H9 (cell line): ENCODE results near the gene EPHA10. TPM values are rescaled to one million over a fixed set of nuclear protein-coding genes. Genes with fewer than 3 reads are reported as not detected.

Source experiments
- DNase-seq: peaks from one replicate; pipeline ENCODE4 v3.0.0-alpha.2; 2017
- H2AFZ ChIP-seq: one replicate; pipeline ENCODE4 v1.6.1; 2013; ENCODE audit warnings: mild to moderate bottlenecking, low read length, control low read depth, moderate library complexity
- H2AK5ac ChIP-seq: 2 replicates; pipeline ENCODE4 v1.6.1; 2013; ENCODE audit warnings: low read length, control low read depth, mixed read lengths; ENCODE audit not compliant: insufficient read length
- H2BK120ac ChIP-seq: one replicate; pipeline ENCODE4 v1.6.1; 2013; ENCODE audit warnings: low read depth, mild to moderate bottlenecking, low read length, control low read depth, inconsistent platforms; ENCODE audit not compliant: poor library complexity, severe bottlenecking
- H2BK12ac ChIP-seq: 2 replicates; pipeline ENCODE4 v1.6.1; 2013; ENCODE audit warnings: low read length, control low read depth, mixed read lengths, low read depth; ENCODE audit not compliant: insufficient read length
- H2BK15ac ChIP-seq: 2 replicates; pipeline ENCODE4 v1.6.1; 2013; ENCODE audit warnings: low read depth, low read length, control low read depth
- H2BK20ac ChIP-seq: one replicate; pipeline ENCODE4 v1.6.1; 2013; ENCODE audit warnings: low read depth, mild to moderate bottlenecking, low read length, control low read depth, inconsistent platforms; ENCODE audit not compliant: poor library complexity, severe bottlenecking
- H2BK5ac ChIP-seq: 2 replicates; pipeline ENCODE4 v1.6.1; 2013; ENCODE audit warnings: low read length, control low read depth, mixed read lengths; ENCODE audit not compliant: insufficient read length
- H3K14ac ChIP-seq: 2 replicates; pipeline ENCODE4 v1.6.1; 2013; ENCODE audit warnings: low read length, control low read depth; ENCODE audit not compliant: insufficient read depth
- H3K18ac ChIP-seq: 2 replicates; pipeline ENCODE4 v1.6.1; 2013; ENCODE audit warnings: low read depth, mild to moderate bottlenecking, mixed read lengths, low read length, control low read depth; ENCODE audit not compliant: insufficient read length
- H3K23ac ChIP-seq: 2 replicates; pipeline ENCODE4 v1.6.1; 2013; ENCODE audit warnings: low read length, control low read depth, mixed read lengths, low read depth; ENCODE audit not compliant: insufficient read length
- H3K23me2 ChIP-seq: 2 replicates; pipeline ENCODE4 v1.6.1; 2013; ENCODE audit warnings: low read depth, mild to moderate bottlenecking, mixed read lengths, low read length, control low read depth; ENCODE audit not compliant: insufficient read length, poor library complexity, severe bottlenecking
- H3K27ac ChIP-seq: 2 replicates; pipeline ENCODE4 v1.5.1; 2013; ENCODE audit warnings: low read length, control low read depth, mixed read lengths, low read depth; ENCODE audit not compliant: insufficient read length
- H3K27me3 ChIP-seq: 2 replicates; pipeline ENCODE4 v1.6.1; 2013; ENCODE audit warnings: low read length, control low read depth, inconsistent platforms; ENCODE audit not compliant: insufficient read depth
- H3K4ac ChIP-seq: 2 replicates; pipeline ENCODE4 v1.6.1; 2013; ENCODE audit warnings: low read depth, mild to moderate bottlenecking, control low read depth, inconsistent platforms, low read length, moderate library complexity
- H3K4me1 ChIP-seq: 2 replicates; pipeline ENCODE4 v1.6.1; 2013; ENCODE audit warnings: low read length, control low read depth, inconsistent platforms; ENCODE audit not compliant: insufficient read depth
- H3K4me2 ChIP-seq: 2 replicates; pipeline ENCODE4 v1.6.1; 2013; ENCODE audit warnings: low read length, control low read depth, mixed read lengths; ENCODE audit not compliant: insufficient read length, insufficient read depth
- H3K56ac ChIP-seq: 2 replicates; pipeline ENCODE4 v1.6.1; 2013; ENCODE audit warnings: low read depth, mild to moderate bottlenecking, mixed read lengths, low read length, control low read depth; ENCODE audit not compliant: insufficient read length
- H3K79me1 ChIP-seq: 2 replicates; pipeline ENCODE4 v1.6.1; 2013; ENCODE audit warnings: low read depth, mild to moderate bottlenecking, moderate library complexity, low read length, control low read depth, inconsistent platforms; ENCODE audit not compliant: insufficient read depth, poor library complexity, severe bottlenecking
- H3K79me2 ChIP-seq: 2 replicates; pipeline ENCODE4 v1.6.1; 2013; ENCODE audit warnings: low read length, control low read depth, inconsistent platforms; ENCODE audit not compliant: insufficient read depth
- H3K9ac ChIP-seq: 2 replicates; pipeline ENCODE4 v1.6.1; 2013; ENCODE audit warnings: low read length, control low read depth, mixed read lengths; ENCODE audit not compliant: insufficient read length; ENCODE audit errors: extremely low read depth
- H3K9me3 ChIP-seq: one replicate; pipeline ENCODE4 v1.6.1; 2013; ENCODE audit warnings: low read depth, low read length, inconsistent platforms; ENCODE audit not compliant: control insufficient read depth
- H3T11ph ChIP-seq: one replicate; pipeline ENCODE4 v1.6.1; 2013; ENCODE audit warnings: mild to moderate bottlenecking, low read length, control low read depth, inconsistent platforms
- H4K20me1 ChIP-seq: one replicate; pipeline ENCODE4 v1.6.1; 2013; ENCODE audit not compliant: control insufficient read depth, insufficient read length, insufficient read depth
- H4K5ac ChIP-seq: 2 replicates; pipeline ENCODE4 v1.6.1; 2013; ENCODE audit warnings: low read depth, mild to moderate bottlenecking, mixed read lengths, low read length, control low read depth; ENCODE audit not compliant: insufficient read length
- H4K8ac ChIP-seq: replicated peaks from 2 replicates; pipeline ENCODE4 v1.6.1; 2013; ENCODE audit warnings: low read length, control low read depth, mixed read lengths, low read depth; ENCODE audit not compliant: insufficient read length
- H4K91ac ChIP-seq: 2 replicates; pipeline ENCODE4 v1.6.1; 2013; ENCODE audit warnings: low read depth, mild to moderate bottlenecking, moderate library complexity, mixed read lengths, low read length, control low read depth; ENCODE audit not compliant: insufficient read length
- H3K27ac Mint-ChIP-seq, 3 experiments: 2 replicates in 2 of 3; 3 replicates in 1 of 3; pipeline ENCODE4 v1.8.0; 2020 to 2021; ENCODE audit warnings: mixed read lengths in 3 of 3, mild to moderate bottlenecking in 1 of 3, moderate library complexity in 1 of 3
- H3K27me3 Mint-ChIP-seq: 2 replicates; pipeline ENCODE4 v1.8.0; 2021; ENCODE audit warnings: low read depth, mild to moderate bottlenecking, moderate library complexity, mixed read lengths
- H3K36me3 Mint-ChIP-seq, 3 experiments: 2 replicates in 2 of 3; 3 replicates in 1 of 3; pipeline ENCODE4 v1.8.0; 2020 to 2021; ENCODE audit warnings: low read depth in 3 of 3, mixed read lengths in 3 of 3; ENCODE audit not compliant: insufficient read depth in 1 of 3
- H3K4me1 Mint-ChIP-seq, 2 experiments: 2 replicates each; pipeline ENCODE4 v1.8.0; 2020; ENCODE audit warnings: mixed read lengths in 2 of 2
- H3K4me3 Mint-ChIP-seq, 2 experiments: 2 replicates in 1 of 2; 3 replicates in 1 of 2; pipeline ENCODE4 v1.8.0; 2020 to 2021; ENCODE audit warnings: mild to moderate bottlenecking in 2 of 2, mixed read lengths in 2 of 2, moderate library complexity in 1 of 2
- H3K9me3 Mint-ChIP-seq, 2 experiments: 2 replicates in 1 of 2; 3 replicates in 1 of 2; pipeline ENCODE4 v1.8.0; 2020; ENCODE audit warnings: mild to moderate bottlenecking in 2 of 2, mixed read lengths in 2 of 2, moderate library complexity in 1 of 2
- CTCF ChIP-seq: fragments of 200-600 bp; sonication (generic); conservative IDR thresholded peaks from 3 replicates; pipeline ENCODE4 v1.8.0; 2021; ENCODE audit warnings: antibody characterized with exemption, mild to moderate bottlenecking
- whole genome bisulfite sequencing: extraction: QIAGEN DNeasy Blood & Tissue Kit; methylation state at CpG from one replicate; pipeline ENCODE4 v1.1.7; 2013; ENCODE audit warnings: missing lambda C conversion rate, low lambda C conversion rate, mixed read lengths; ENCODE audit not compliant: insufficient read length; ENCODE audit errors: extremely low coverage; 5-methylcytosine and 5-hydroxymethylcytosine counted together
- total RNA-seq: library from RNA; stranded (reverse); gene quantifications from 2 replicates; pipeline ENCODE4 v1.2.1, GENCODE V29; 2021

EPHA10 gene
- total RNA-seq, 1 experiment from 2014 or later: 0.96 TPM

GRCh38 chr1:37752213-37752582, 12.7 kb downstream of the EPHA10 start:
- no peak overlapping the region for H2AK5ac ChIP-seq
- H3K23ac ChIP-seq: no peak overlapping the region
- H4K8ac ChIP-seq: no peak overlapping the region
- H3K9ac ChIP-seq: no peak overlapping the region
- H4K5ac ChIP-seq: no peak overlapping the region
- H3K56ac ChIP-seq: no peak overlapping the region
- H3K14ac ChIP-seq: no peak overlapping the region
- H3K4me3 Mint-ChIP-seq: peak overlapping the region; percentile 66 to 78
- no peak overlapping the region for H2BK5ac ChIP-seq
- H3K79me1 ChIP-seq: no peaks in the 10 kb centered on the region
- WGBS: no CpG with 5 or more reads among the region's 11 CpGs
- no peak overlapping the region for H3K27ac ChIP-seq
- TF ChIP-seq CTCF: no peak
- H2BK12ac ChIP-seq: no peak overlapping the region
- H3K4ac ChIP-seq: no peak overlapping the region
- H2AFZ ChIP-seq: no peak overlapping the region
- no peak overlapping the region for H3K4me2 ChIP-seq
- H3T11ph ChIP-seq: no peak overlapping the region
- no peak overlapping the region for H4K91ac ChIP-seq
- peaks cover 31% of the 10 kb centered on the region; the same call in 1 of the 2 replicates for H3K27me3 ChIP-seq
- no peak overlapping the region for H3K18ac ChIP-seq
- no peaks in the 10 kb centered on the region for H4K20me1 ChIP-seq
- no peak overlapping the region for H3K27ac Mint-ChIP-seq
- no peak for DNase-seq
- no peak overlapping the region for H2BK15ac ChIP-seq
- H2BK20ac ChIP-seq: no peak overlapping the region
- peaks cover 46% of the 10 kb centered on the region for H3K27me3 Mint-ChIP-seq
- no peak overlapping the region for H2BK120ac ChIP-seq
- H3K36me3 Mint-ChIP-seq: peaks cover 0 to 1% (median 0%) of the 10 kb centered on the region in 3 experiments; a peak in 1 of 7 replicates
- peaks cover 0 to 2% of the 10 kb centered on the region in 2 experiments; a peak in 2 of 5 replicates for H3K9me3 Mint-ChIP-seq
- H3K4me1 ChIP-seq: no peaks in the 10 kb centered on the region; the same call in 1 of the 2 replicates
- H3K4me1 Mint-ChIP-seq: peaks cover 4 to 6% of the 10 kb centered on the region in 2 experiments; a peak in 2 of 4 replicates
- no peaks in the 10 kb centered on the region for H3K23me2 ChIP-seq
- H3K9me3 ChIP-seq: no peaks in the 10 kb centered on the region
- no peaks in the 10 kb centered on the region for H3K79me2 ChIP-seq
